ENCODE data around the gene TRIP10. TPM values are rescaled to one million over a fixed set of nuclear protein-coding genes. Genes with fewer than 3 reads are reported as not detected.

TRIP10 gene
- polyA plus RNA-seq, 1 donor, result 61.3 TPM

DNA sequence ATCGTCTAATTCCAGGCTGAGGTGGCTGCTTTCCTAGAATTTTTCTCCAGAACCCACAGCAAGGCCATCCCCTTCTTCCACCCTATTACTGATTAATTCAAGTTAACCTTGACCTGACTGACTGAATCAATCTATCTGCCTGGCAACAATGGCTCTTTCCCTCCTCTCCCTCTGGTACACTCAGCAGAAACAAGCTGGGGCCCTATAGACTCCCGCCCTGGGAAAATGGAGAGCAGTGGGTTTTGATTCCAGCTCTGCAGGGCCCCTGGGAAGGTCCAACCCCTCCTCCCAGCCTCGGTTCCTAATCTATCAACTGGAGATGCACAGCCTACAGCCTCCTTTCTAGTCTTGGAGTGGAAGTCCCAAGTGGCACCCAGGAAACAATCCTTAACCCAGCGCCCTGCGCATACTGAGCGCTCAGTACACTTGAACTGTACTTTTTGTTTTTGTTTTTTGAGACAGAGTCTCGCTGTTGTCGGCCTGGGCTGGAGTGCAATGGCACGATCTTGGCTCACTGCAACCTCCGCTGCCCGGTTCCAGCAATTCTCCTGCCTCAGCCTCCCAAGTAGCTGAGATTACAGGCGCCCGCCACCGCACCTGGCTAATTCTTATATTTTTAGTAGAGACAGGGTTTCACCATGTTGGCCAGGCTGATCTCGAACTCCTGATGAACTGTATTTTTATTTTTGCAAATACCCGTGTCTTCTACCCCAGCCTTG lies 13.8 kb upstream of the TRIP10 start:
- no peak for DNase-seq

DNA sequence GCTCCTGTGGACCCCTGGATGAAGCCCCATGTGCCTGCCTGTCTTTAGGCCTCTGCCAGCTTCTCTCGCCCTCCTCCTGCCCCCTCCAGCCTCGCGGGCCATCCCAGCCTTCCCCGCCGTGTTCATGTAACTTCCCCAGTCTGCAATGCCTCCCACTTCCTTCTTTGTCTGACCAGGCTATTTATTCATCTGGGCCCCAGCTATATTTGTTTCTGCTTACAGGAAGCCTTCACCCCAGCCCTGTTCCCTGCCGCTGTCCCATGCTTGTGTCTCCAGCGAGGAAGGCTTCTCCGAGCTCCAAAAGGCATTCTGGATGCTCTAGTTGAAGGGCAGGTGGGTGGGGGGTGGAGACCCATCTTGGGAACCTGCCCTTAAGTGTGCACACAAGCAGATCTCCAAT lies 11.1 kb upstream of the TRIP10 start:
- no peak for DNase-seq

DNA sequence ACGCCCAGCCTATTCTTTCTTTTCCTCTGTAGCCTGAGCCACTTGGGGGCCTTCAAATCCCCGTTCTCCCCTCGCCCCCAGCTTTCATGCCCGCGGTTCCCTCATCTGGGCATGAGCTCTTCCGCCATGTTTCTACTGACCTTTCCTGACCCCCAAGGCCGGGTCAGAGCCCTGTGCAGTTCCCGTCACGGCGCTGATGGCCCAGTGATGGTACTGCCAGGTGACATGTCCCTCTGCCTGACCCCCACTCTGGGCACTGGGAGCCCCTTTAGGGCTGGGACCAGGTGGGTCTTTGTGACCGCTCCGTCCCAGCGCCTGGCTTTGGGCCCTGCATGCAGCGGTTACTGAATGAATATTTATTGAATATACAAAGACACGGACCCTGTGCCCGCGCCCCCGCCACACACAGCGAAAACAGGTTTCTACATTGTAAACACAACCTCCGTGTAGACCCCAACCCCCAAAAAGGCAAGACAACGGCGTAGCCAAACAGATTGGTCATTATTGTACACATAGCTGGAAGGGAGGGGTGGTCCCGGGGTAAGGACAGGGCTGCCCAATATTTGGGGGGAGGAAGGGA lies 9.8 kb upstream of the TRIP10 start:
- no peak for DNase-seq

DNA sequence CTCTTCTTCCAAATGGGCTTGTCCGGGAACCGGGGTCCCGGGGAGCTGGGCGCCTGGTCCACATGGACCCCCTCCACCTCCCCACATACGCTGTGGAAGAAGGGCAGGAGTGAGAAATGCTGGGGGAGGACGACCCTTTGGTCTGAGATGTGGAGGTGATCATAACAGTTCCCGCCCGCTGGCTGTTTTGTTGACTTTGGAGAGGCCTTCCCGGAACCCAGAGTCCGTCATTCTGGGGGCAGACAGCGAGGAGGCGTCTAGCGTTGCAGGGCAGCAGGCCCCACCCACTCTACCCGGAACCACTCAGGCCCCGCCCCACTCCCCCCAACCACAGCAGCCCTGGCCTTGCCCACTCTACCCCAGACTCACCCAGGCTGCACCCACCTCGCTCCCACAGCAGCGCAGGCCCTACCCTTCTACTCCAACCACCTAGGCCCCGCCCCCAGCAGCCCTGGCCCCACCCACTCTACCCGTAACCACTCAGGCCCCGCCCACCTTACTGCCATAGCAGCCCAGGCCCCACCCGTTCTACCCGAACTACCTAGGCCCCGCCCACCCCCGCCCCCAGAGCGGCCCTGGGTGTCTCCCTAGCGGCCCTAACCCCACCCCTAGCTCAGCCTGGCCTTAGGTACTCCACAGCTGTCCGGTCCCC lies 9.2 kb upstream of the TRIP10 start:
- no peak for DNase-seq

DNA sequence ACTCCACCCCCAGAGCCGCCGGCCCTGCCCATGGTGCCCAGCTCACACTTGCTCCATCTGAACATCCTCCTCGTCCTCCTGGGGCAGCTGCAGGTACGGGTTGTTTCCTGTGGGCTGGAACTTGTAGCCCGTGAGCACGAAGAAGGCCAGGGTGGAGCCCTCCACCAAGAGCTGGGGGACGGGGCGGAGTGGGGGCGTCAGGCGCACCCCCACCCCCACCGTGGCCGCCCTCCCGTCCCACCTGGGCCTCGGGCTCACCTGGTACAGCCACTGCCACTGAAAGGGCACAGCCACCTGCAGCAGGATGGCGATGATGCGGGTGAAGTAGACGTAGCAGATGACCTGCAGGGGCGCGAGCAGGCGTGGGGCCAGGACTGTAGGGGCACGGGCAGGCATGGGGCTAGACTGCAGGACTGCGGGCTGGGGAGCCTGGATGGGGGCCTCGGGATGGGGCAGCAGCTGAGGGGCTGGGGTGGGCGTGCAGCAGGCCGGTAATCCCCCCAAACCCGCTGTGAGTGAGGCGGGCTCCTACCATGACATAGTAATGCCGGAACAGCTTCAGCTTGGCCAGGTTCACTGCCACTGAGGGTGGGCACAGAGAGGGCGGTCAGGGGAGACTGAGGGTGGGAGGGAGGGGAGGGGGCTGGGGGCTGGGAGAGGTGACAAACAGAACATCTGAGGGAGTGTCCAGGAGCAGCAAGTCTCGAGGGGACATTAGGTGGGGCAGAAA lies 8.4 kb upstream of the TRIP10 start:
- DNase-seq, result no peak

DNA sequence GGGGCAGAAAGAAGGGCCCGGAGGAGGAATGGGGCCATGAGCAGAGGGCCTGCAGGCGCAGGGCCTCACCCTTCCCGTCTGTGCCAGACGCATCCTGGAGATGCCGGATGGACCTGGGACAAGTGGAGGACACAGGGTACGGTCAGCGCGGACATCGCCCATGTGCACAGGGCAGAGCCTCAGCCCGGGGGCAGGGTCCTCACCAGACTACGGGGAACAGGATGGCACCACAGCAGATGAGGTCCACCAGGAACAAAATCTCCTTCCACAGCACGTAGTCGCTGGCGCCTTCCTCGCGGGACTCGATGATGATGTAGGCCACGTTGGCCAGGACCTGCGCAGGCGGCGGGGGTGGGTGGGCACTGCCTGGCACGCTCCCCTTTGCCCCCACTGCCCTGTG lies 7.7 kb upstream of the TRIP10 start:
- DNase-seq, result no peak

DNA sequence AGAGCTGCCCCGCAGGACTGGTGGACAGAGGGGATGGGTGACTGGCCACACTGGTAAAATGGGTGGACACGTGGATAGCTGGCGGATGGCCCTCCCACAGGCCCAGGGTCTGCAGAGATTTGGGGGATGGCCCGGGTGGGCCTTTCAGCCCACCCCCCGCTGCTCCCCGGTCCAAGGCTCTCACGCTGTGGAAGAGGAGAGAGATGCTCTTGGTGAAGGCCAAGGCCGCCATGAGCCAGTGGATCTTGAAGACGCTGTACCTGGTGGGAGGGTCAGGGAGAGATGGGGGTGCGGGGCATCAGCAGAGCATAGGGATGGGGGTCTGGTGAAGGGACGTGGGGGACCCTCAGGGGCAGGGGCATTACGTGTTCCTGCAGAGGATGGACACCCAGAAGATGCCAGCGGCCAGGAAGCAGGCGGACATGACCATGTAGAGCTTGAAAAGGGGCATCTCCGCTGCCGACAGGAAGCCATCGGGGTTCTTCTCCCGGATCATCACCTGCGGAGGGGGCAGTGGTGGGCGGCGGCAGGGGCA lies 6.6 kb upstream of the TRIP10 start:
- no peak for DNase-seq

DNA sequence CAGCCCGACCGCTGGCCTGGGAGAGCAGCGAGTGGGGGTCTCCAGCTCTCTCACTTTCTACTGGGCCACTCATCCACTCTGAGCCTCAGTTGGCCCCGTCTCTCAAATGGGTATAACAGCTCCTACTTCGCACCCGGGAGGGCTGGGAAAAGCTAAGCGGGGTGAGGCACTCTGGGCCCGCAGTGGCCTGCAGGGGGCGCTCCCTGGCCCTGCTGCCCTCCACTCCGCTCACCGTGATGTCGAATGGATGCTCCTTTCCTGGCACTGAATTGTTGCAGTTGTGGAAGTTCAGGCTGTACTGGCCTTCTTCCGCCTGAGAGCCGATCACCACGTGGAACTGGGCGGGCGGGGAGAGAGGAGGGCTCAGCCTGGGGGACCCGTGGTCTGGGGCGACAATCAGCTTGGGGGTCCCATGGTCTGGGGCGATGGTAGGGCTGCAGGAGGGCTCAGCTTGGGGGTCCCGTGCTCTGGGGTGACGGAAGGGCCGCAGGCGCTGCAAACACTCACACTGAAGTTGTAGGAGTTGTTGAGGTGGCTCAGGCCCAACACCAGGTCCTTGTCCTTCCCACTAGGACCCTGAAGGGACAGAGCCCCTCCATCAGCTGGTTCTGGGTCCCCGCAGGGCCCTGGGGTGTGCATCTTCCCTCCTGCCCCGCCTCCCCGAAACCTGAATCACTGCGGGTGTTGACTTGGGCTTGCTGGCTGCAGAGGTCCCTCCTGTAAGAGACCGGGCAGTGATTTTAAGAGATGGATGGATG lies 6.0 kb upstream of the TRIP10 start:
- no peak for DNase-seq

DNA sequence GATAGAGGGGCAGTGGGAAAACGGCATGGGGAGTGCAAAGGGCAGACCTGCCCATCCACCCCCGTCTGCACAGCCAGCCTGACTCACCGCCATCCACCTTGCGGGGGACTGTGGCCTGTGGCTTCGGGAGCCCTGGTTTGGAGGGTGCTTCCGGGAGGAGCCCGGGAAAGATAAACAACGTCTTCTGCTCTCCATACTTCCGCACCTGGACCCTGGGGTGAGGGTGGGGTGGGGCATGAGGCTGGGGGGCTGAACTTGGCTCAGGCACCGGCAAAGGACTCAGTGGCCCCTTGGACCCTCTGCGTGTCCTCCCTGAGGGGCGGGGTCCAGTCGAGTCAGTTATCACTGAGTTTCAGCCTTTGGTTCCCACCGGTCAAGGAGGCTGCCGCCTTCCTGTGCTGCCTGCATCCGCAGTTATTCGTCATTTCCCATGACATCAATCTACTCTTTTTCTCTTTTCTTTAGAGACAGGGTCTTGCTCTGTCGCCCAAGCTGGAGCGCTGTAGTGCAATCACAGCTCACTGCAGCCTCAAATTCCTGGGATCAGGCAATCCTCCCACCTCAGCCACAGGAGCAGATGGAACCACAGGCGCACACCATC lies 5.3 kb upstream of the TRIP10 start:
- DNase-seq, result no peak

DNA sequence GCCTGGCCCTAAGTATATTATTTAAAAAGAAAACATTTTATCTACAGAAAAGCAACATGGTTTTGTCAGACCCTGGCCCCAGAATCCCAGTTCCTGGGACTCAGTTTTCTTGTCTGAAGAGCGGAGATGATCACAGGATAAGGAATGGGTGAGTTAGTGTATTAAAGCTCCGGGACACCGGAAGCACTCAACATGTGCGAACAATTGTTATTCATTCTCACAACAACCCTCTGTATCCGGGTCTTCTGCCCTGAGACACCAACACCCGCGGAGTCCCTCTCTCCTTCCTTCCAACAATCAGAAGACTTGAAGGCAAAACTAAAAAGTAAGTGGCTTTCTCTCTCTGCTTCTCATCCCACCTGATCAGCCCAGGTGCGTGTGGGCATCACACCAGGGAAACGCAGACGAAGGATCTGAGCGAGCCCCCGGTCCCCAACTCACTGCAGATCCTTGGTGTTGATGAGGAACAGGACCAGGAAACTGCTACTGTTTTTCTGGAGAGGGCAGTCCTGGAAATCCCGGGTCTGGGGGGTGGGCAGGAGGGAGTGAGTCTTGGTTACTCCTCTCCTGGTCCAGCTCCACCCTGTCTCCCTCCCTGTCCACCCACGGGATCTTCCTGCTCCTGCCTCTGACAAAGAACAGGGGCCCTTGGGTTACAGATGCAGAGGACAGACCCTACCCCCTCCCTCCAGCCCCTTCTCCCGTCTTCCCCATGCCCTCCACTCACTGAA lies 4.1 kb upstream of the TRIP10 start:
- DNase-seq, result no peak

DNA sequence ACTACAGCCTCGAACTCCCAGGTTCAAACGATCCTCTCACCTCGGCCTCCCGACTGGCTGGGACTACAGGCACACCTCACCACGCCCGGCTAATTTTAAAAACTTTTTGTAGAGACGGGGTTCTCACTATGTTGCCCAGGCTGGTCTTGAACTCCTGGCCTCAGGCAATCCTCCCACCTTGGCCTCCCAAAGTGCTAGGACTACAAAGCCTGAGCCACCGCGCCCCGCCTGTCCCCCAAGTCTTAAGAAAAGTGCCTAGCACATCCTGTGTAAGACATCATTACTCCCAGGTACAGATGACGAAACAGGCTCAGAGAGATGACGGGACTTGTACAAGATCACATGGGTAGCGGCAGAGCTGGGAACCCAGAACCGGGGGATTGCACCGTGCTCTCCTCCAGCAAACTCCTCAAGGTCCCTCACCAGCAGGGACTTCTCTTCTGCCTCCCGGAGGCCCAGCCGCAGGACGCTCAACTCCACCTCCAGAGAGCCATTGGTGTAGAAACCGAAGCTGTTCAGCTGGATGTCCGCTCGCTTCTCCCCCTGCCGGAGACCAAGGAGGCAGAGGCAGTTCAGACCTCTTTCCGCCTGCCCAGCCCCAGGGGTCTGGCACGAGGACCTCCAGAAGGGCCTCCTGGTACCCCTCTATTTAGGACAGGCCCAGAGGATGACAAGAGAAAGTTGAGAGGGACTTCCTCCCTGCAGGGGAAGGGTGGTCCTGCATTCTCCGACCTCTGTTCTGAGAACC lies 3.1 kb upstream of the TRIP10 start:
- peak; percentile 74 for DNase-seq

DNA sequence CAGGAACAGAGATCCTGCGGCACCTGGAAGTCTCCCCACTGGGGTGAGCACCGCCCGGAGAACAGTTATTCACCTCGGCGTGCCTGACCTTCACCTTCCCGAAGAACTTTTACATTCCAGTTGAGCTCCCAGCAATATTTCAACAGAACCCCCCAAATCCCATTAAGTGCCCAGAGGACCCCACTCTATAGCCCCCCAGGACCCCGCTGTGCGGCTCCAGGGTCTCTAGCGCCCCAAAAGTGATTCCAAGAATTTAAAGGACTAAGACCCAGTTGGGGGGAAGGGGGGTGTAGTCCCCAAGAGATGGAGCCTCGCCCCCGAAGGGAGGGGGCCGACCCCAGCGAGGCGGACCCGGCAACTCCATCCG lies 2.6 kb upstream of the TRIP10 start:
- no peak for DNase-seq

DNA sequence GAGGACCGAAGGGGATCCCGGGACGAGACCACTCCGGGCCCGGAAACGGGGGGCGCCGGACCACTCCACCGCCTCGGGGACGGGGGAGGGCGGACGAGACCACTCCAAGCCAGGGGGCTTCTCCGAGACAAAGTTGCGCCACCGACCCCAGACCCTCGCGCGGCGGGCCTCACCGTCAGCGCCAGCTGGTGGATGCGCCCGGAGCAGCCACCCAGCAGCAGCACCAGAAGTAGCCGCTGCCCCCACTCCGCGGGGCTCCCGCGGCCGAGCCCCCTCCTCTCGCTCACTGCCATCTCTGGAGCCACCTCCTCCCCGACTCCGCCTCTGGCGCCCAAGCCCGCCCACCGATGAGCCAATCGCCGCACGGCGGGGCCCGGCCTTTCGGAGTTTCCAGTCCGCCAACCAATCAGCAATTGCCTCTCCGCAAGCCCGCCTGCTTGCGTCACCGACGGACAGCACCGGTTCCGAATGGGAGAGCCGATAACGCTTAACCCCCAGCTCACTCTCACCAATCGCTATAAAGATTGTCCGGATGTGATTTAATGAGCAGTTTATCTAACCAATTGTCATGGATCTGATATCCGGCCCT lies 2.1 kb upstream of the TRIP10 start, which contains the start of gene GPR108:
TSS of gene GPR108 (minus strand) at position 297 of the 589 bp plus-strand sequence. CDS start at position 293, 4 bp downstream.
- peak; percentile 99 for DNase-seq

DNA sequence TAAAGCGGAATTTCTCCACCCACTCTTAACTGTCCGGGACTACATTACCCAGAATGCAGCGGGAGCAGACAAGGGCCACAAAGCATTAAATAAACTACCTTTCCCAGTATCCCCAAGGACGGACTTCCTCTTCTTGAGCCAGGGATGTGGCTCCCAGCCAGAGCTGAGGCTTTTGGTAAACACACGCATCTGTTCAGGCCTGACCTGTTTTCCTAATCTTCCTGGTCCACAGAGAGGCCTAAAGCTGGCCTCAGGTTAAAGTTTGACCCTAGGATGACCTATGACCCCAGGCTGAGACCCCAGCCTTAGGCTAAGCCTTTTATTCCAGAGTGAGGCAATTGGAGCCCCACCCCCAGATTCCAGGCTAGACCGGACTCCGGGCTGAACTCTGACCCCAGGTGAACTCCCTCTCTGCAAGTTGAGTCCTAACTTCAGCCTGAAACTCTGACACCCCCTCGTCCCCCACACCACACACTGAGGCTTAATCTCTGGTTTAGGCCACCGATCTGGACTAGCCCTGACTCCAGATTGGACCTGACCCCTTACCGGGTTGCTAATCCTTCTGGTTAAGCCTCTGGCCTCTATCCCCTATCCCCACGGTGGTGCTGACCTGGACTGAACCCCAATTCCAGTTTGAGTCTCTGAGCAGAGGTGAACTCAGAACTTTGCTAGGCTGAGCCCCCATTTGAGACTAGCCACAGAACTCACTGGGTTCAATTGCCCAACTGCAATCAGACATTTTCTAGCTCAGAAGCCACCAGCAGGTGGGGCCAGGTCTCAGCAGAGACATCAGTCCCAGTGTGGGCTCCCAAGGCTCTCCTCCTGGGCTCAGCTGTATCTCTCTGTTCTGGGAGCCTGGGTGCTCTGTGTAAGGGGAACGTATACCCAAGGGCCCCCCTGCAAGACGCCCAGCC lies 1.4 kb upstream of the TRIP10 start:
- DNase-seq, result peak; percentile 75

DNA sequence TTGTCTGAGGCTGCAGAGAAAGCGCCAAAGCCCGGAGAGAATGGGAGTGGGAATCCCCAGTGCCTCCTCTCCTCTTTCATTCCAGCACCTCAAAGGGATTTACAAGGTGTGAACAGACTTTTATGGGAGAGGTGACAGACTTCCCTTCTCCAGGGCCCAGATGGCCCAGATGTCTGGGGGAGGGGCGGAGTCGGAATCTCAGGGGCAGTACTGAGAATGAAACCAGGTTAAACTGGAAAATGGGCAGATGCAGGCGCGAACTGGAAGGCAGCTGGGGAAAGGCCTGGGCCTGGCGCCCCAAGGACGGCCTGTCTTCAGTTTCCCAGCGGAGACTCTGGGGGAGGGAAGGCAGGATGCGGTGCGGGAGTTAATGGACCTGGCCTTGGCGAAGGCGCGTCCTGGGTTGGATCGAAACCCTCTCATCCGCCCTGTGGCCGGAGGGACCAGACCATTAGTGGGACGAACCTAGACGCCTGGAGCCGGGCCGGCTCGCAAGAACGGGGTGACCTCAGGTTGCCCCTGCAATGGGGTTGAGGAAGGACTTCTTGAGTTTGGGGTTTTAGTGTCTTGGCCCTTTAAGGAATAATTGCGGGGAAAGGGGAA lies 592 bp upstream of the TRIP10 start:
- DNase-seq, result peak; percentile 68

DNA sequence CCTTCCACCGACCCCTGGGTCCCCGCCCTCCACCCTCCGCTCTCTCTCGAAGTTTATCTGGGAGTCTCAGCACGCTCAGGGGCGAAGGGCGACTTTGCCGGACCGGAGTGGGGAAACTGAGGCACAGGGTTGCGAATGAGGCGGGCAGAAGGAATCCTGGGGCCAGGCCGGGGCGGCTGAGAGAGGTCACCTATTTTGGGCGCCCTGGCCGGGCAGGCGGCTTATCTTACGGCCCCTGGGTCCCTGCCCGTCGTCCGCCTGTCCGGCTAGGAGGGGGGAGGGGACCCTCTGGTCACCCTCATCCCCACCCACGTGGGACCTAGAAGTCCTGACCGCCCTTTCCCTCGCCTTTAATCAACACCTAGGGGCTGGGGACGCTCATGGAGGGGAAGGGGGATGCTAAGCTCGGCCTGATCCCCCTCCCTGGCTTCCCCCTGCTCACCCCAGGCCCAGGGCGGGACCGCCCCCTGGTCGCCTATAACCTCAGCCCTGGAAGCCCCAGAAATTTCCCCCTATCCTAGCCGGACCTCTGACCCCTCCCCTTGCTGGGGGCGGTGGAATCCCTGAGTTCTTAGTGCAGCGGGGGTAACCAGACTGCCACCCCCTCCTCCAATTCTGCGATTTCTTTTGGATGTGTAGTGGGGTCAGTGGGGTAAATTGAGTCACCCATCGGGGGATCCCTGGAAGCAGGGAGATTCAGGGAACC lies 556 bp downstream of the TRIP10 start:
- DNase-seq, result peak; percentile 45

DNA sequence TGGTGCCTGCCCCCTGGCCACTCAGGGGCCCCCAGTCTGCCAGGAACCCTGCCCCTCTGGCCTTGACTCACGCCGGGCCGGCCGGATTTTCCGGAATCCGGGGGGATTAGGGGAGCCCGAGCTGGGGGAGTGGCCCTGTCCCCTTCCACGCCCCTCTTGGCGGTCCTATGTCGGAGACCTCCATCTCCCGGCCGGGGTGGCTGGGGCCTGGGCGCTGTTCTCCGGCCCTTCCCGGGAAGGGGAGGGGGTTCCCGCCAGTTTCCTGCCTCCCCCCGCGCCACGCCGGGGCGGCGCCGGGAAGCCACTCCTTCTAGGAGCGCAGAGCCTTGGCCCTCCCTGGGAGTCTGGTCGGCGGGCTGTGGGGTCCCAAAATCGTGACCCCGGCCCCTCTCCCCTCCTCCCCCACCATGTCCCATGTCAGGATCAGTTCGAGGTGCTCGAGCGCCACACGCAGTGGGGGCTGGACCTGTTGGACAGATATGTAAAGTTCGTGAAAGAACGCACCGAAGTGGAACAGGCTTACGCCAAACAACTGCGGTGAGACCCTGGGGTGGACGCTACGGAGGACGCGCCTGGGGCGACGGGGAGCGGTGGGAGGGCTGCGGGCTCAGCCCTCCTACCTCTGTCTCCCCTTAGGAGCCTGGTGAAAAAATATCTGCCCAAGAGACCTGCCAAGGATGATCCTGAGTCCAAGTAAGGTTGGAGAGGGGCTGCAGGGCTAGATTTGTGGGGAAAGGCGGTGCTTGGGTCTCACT lies 1.3 kb downstream of the TRIP10 start:
- peak; percentile 82 for DNase-seq
